IMR-90 (cell line): ENCODE data around the gene RNF2. TPM values are rescaled to one million over a fixed set of nuclear protein-coding genes. Genes with fewer than 3 reads are reported as not detected.

Source experiments
- ATAC-seq: fragments of 200-7000 bp; cut with Tn5 transposase; 2 replicates; pipeline ENCODE4 v1.9.1; 2020; ENCODE audit warnings: low read depth, mild to moderate bottlenecking, moderate library complexity
- BruUV-seq: library from RNA; stranded (reverse); fragments of 400-500 nt; replicated peaks from 2 replicates; lab custom pipeline; 2021; lab: Mats Ljungman, UMichigan
- CTCF ChIA-PET: fragments of 300-600 bp; formaldehyde crosslinking; extraction: SDS; loops from one replicate; lab custom pipeline; 2021; ENCODE audit warnings: antibody characterized with exemption; lab: Yijun Ruan, JAX
- POLR2A ChIA-PET: fragments of 300-600 bp; sonication (Branson Sonifier 250); formaldehyde crosslinking; loops from one replicate; lab custom pipeline; 2022; ENCODE audit warnings: antibody characterized with exemption; ENCODE audit not compliant: unreplicated experiment; lab: Charles Lee
- DNase-seq: peaks from one replicate; pipeline ENCODE4 v3.0.0; 2013
- H2AFZ ChIP-seq: replicated peaks from 2 replicates; pipeline ENCODE3; 2013; ENCODE audit warnings: low read length, mild to moderate bottlenecking; ENCODE audit not compliant: poor library complexity
- H2AK5ac ChIP-seq: 2 replicates; pipeline ENCODE4 v1.6.1; 2013; ENCODE audit warnings: low read depth, low read length, inconsistent platforms
- H2AK9ac ChIP-seq: replicated peaks from 2 replicates; pipeline ENCODE3; 2013; ENCODE audit warnings: mild to moderate bottlenecking, low read depth, low read length, moderate library complexity; ENCODE audit not compliant: poor library complexity
- H2BK120ac ChIP-seq: 2 replicates; pipeline ENCODE4 v1.6.1; 2013; ENCODE audit warnings: low read depth, low read length, inconsistent platforms
- H2BK15ac ChIP-seq: 3 replicates; pipeline ENCODE4 v1.6.1; 2013; ENCODE audit warnings: low read depth, low read length, inconsistent platforms
- H2BK20ac ChIP-seq: 2 replicates; pipeline ENCODE4 v1.6.1; 2013; ENCODE audit warnings: low read depth, mild to moderate bottlenecking, inconsistent platforms, low read length, moderate library complexity
- H2BK5ac ChIP-seq: 2 replicates; pipeline ENCODE4 v1.6.1; 2013; ENCODE audit warnings: mild to moderate bottlenecking, low read depth, low read length, inconsistent platforms; ENCODE audit not compliant: poor library complexity, severe bottlenecking
- H3K14ac ChIP-seq: replicated peaks from 2 replicates; pipeline ENCODE4 v1.6.1; 2013; ENCODE audit warnings: low read depth, low read length, inconsistent platforms
- H3K18ac ChIP-seq: 2 replicates; pipeline ENCODE4 v1.6.1; 2013; ENCODE audit warnings: low read depth, low read length, control low read depth
- H3K23ac ChIP-seq: 2 replicates; pipeline ENCODE4 v1.6.1; 2013; ENCODE audit warnings: low read depth, low read length, inconsistent platforms
- H3K27ac ChIP-seq: 2 replicates; pipeline ENCODE4 v1.5.1; 2013; ENCODE audit warnings: mild to moderate bottlenecking, control low read depth, low read length; ENCODE audit not compliant: insufficient read depth
- H3K27me3 ChIP-seq: 2 replicates; pipeline ENCODE4 v1.6.1; 2013; ENCODE audit warnings: low read length; ENCODE audit not compliant: control insufficient read depth, insufficient read depth
- H3K36me3 ChIP-seq: 2 replicates; pipeline ENCODE4 v1.6.1; 2013; ENCODE audit warnings: low read length, mixed read lengths; ENCODE audit not compliant: control insufficient read depth, insufficient read depth
- H3K4ac ChIP-seq: 2 replicates; pipeline ENCODE4 v1.6.1; 2013; ENCODE audit warnings: low read depth, low read length, inconsistent platforms
- H3K4me1 ChIP-seq: 2 replicates; pipeline ENCODE4 v1.6.1; 2013; ENCODE audit warnings: low read length, mixed read lengths; ENCODE audit not compliant: control insufficient read depth, insufficient read depth
- H3K4me2 ChIP-seq: 2 replicates; pipeline ENCODE4 v1.6.1; 2013; ENCODE audit warnings: low read depth, mild to moderate bottlenecking, control low read depth, low read length, moderate library complexity
- H3K4me3 ChIP-seq: 2 replicates; pipeline ENCODE4 v1.5.1; 2013; ENCODE audit warnings: low read depth, mild to moderate bottlenecking, control low read depth, low read length, moderate library complexity; ENCODE audit not compliant: insufficient read depth
- H3K56ac ChIP-seq: 2 replicates; pipeline ENCODE4 v1.6.1; 2013; ENCODE audit warnings: low read length, inconsistent platforms; ENCODE audit not compliant: insufficient read depth; ENCODE audit errors: extremely low read depth
- H3K79me1 ChIP-seq, 2 experiments: 2 replicates each; pipeline ENCODE4 v1.6.1; 2013; ENCODE audit warnings: low read length in 2 of 2, inconsistent platforms in 1 of 2, low read depth in 1 of 2
- H3K9ac ChIP-seq: 2 replicates; pipeline ENCODE4 v1.6.1; 2013; ENCODE audit warnings: low read depth, low read length, control low read depth
- H3K9me1 ChIP-seq: 2 replicates; pipeline ENCODE4 v1.6.1; 2013; ENCODE audit warnings: low read length, inconsistent platforms; ENCODE audit not compliant: insufficient read depth
- H3K9me3 ChIP-seq: 2 replicates; pipeline ENCODE4 v1.6.1; 2013; ENCODE audit warnings: low read length; ENCODE audit not compliant: control insufficient read depth, insufficient read depth
- H4K20me1 ChIP-seq: 2 replicates; pipeline ENCODE4 v1.6.1; 2013; ENCODE audit warnings: low read length, inconsistent platforms; ENCODE audit not compliant: insufficient read depth
- H4K5ac ChIP-seq: 2 replicates; pipeline ENCODE4 v1.6.1; 2013; ENCODE audit warnings: mild to moderate bottlenecking, low read depth, low read length, control low read depth
- H4K8ac ChIP-seq, 2 experiments: 2 replicates each; pipeline ENCODE4 v1.6.1; 2013; ENCODE audit warnings: low read depth in 2 of 2, low read length in 2 of 2, control low read depth in 1 of 2, inconsistent platforms in 1 of 2
- H4K91ac ChIP-seq: 2 replicates; pipeline ENCODE4 v1.6.1; 2013; ENCODE audit warnings: low read depth, low read length, inconsistent platforms; ENCODE audit not compliant: insufficient read depth
- CEBPB ChIP-seq: IDR thresholded peaks from 2 replicates; pipeline ENCODE4 v1.6.1; 2012; ENCODE audit warnings: low read depth, low read length, improper control_type of control experiment
- CHD1 ChIP-seq: IDR thresholded peaks from 2 replicates; pipeline ENCODE4 v1.6.1; 2012; ENCODE audit warnings: low read depth, low read length, improper control_type of control experiment
- CTCF ChIP-seq: conservative IDR thresholded peaks from 2 replicates; pipeline ENCODE4 v1.5.1; 2012; ENCODE audit warnings: mild to moderate bottlenecking, low read depth, low read length, improper control_type of control experiment
- ELK1 ChIP-seq: fragments of 150-350 bp; IDR thresholded peaks from 2 replicates; pipeline ENCODE4 v1.6.1; 2016; ENCODE audit warnings: low read depth, mild to moderate bottlenecking, low read length, moderate library complexity, borderline replicate concordance
- FOS ChIP-seq: fragments of 150-350 bp; IDR thresholded peaks from 2 replicates; pipeline ENCODE4 v1.6.1; 2016; ENCODE audit warnings: low read depth, low read length
- MAFK ChIP-seq: IDR thresholded peaks from 2 replicates; pipeline ENCODE4 v1.6.1; 2012; ENCODE audit warnings: low read depth, low read length, improper control_type of control experiment
- MAZ ChIP-seq: IDR thresholded peaks from 2 replicates; pipeline ENCODE4 v1.6.1; 2012; ENCODE audit warnings: low read depth, mild to moderate bottlenecking, low read length, improper control_type of control experiment, moderate library complexity, borderline replicate concordance
- MXI1 ChIP-seq: IDR thresholded peaks from 2 replicates; pipeline ENCODE4 v1.6.1; 2012; ENCODE audit warnings: low read depth, mild to moderate bottlenecking, low read length, moderate library complexity, borderline replicate concordance
- NFE2L2 ChIP-seq: fragments of 150-350 bp; IDR thresholded peaks from 2 replicates; pipeline ENCODE4 v1.6.1; 2016; ENCODE audit warnings: low read depth, mild to moderate bottlenecking, low read length
- POLR2A ChIP-seq: IDR thresholded peaks from 2 replicates; pipeline ENCODE4 v1.6.1; 2012; ENCODE audit warnings: mild to moderate bottlenecking, low read depth, low read length
- RAD21 ChIP-seq: IDR thresholded peaks from 2 replicates; pipeline ENCODE4 v1.6.1; 2012; ENCODE audit warnings: low read length, improper control_type of control experiment
- RCOR1 ChIP-seq: IDR thresholded peaks from 2 replicates; pipeline ENCODE4 v1.6.1; 2012; ENCODE audit warnings: mild to moderate bottlenecking, low read length, improper control_type of control experiment; ENCODE audit not compliant: insufficient replicate concordance
- RFX5 ChIP-seq: IDR thresholded peaks from 2 replicates; pipeline ENCODE4 v1.8.0; 2012; ENCODE audit warnings: low read depth, mild to moderate bottlenecking, low read length, moderate library complexity
- SMC3 ChIP-seq: fragments of 150-350 bp; IDR thresholded peaks from 2 replicates; pipeline ENCODE4 v1.6.1; 2016; ENCODE audit warnings: low read depth, mild to moderate bottlenecking, antibody characterized with exemption, low read length, moderate library complexity
- USF2 ChIP-seq: fragments of 150-350 bp; IDR thresholded peaks from 2 replicates; pipeline ENCODE4 v1.6.1; 2017; ENCODE audit warnings: mild to moderate bottlenecking, antibody characterized with exemption, low read length, low read depth
- whole genome bisulfite sequencing, 2 experiments: methylation state at CpG; one replicate each; pipeline versions ENCODE4 v1.1.5 to v1.1.7; 2013; ENCODE audit warnings: missing lambda C conversion rate in 2 of 2; ENCODE audit not compliant: insufficient read length in 1 of 2; ENCODE audit errors: extremely low coverage in 2 of 2; 5-methylcytosine and 5-hydroxymethylcytosine counted together
- dilution Hi-C: fragments of 300-500 bp; cut with HindIII; formaldehyde crosslinking; loops from one replicate; pipeline ENCODE4 v1.14.3; 2018; ENCODE audit warnings: low sequenced_read_pairs; ENCODE audit not compliant: unreplicated experiment
- in situ Hi-C: fragments of 300-500 bp; cut with MboI; formaldehyde crosslinking; loops from 3 replicates; pipeline ENCODE4 v1.14.3; 2019; ENCODE audit warnings: low sequenced_read_pairs, inconsistent platforms, mixed read lengths
- intact Hi-C: fragments of 100-400 bp; cut with micrococcal nuclease; formaldehyde crosslinking; loops from 2 replicates; pipeline ENCODE4 v1.10.0; 2022
- polyA plus RNA-seq, 3 experiments: library from polyadenylated mRNA; depleted of rRNA; stranded (reverse); fragments of >200 nt; gene quantifications; 2 replicates each; pipeline ENCODE4 v1.2.3, GENCODE V29; 2012; ENCODE audit warnings: low replicate concordance in 1 of 3
- total RNA-seq: library from RNA; depleted of rRNA; stranded (reverse); fragments of >200 nt; gene quantifications from 2 replicates; pipeline ENCODE4 v1.2.3, GENCODE V29; 2012

Gene RNF2
- total and polyA plus RNA-seq, 2 of the 4 experiments (the other 2 are of a cell fraction) = 22.6 to 48.8 TPM

GRCh38 chr1:185038813-185039376, 6.5 kb upstream of the RNF2 start:
- no peaks in the 10 kb centered on the region for H4K20me1 ChIP-seq
- no peaks in the 10 kb centered on the region for H3K36me3 ChIP-seq
- H3K4me2 ChIP-seq = no peak overlapping the region
- no peak for TF ChIP-seq CTCF
- no peak for TF ChIP-seq FOS
- TF ChIP-seq CHD1 = no peak
- TF ChIP-seq NFE2L2 = no peak
- TF ChIP-seq SMC3 = no peak
- TF ChIP-seq MXI1 = no peak
- no peak for TF ChIP-seq POLR2A
- no peak for TF ChIP-seq MAFK
- TF ChIP-seq RAD21 = no peak
- TF ChIP-seq RCOR1 = no peak
- TF ChIP-seq RFX5 = no peak
- TF ChIP-seq USF2 = no peak
- no peak for TF ChIP-seq CEBPB
- no peak for TF ChIP-seq MAZ
- TF ChIP-seq ELK1 = no peak
- no peak overlapping the region for H2BK5ac ChIP-seq
- H3K79me1 ChIP-seq = no peaks in the 10 kb centered on the region
- H3K18ac ChIP-seq = no peak overlapping the region
- H2BK120ac ChIP-seq = no peak overlapping the region
- no peaks in the 10 kb centered on the region for H3K9me3 ChIP-seq
- H3K27ac ChIP-seq = no peak overlapping the region
- WGBS, 2 experiments = no CpG with 5 or more reads among the region's 7 CpGs
- H3K9ac ChIP-seq = no peak overlapping the region
- H2AK9ac ChIP-seq = no peak overlapping the region
- in situ Hi-C loops (no loop called here), dilution Hi-C loops (no loop called here), intact Hi-C loops (no loop called here)
- CTCF ChIA-PET = no interaction called here
- no peak overlapping the region for H3K14ac ChIP-seq
- H2AK5ac ChIP-seq = no peak overlapping the region
- no peak overlapping the region for H3K56ac ChIP-seq
- H3K23ac ChIP-seq = no peak overlapping the region
- POLR2A ChIA-PET = no interaction called here
- no peak overlapping the region for H2BK15ac ChIP-seq
- ATAC-seq = no peak
- H3K4me1 ChIP-seq = no peaks in the 10 kb centered on the region
- no peak overlapping the region for H4K5ac ChIP-seq
- no peak overlapping the region for H4K8ac ChIP-seq
- H3K27me3 ChIP-seq = no peaks in the 10 kb centered on the region; the same call in 1 of the 2 replicates
- no peak overlapping the region for H2BK20ac ChIP-seq
- no peak overlapping the region for H3K4ac ChIP-seq
- no peak overlapping the region for H3K4me3 ChIP-seq
- H4K91ac ChIP-seq = no peak overlapping the region
- no TSS peak for BruUV-seq
- no peak overlapping the region for H2AFZ ChIP-seq
- no peaks in the 10 kb centered on the region for H3K9me1 ChIP-seq
- DNase-seq = no peak
